ENCODE measurements around the gene FAM174B.

FAM174B gene

DNA sequence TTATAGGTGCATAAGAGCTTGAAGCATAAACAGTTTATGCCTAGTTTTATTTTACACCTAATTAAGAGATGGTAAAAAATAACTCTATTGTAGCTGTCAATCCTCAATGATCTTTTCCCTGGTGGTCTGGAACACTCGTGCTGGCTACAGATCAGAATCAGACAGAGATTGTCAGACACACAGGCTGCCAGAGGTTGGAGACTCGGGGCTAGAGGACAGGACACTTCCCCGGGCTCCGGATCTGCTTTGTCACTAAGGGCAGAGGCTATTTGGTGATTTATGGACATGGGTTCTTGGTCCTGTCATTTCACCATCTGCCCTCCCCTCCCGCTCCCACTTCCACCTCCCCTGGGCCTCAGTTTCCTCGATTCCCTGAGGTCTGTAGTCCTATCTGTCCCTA, 16.5 kb upstream of the FAM174B start:
- no peak overlapping the region for H3K4me3 ChIP-seq (replicated peaks; ENCODE audit: low read depth, low read length)
- DNase-seq (ENCODE audit: low read depth): no peak
- no peak for TF ChIP-seq CTCF (IDR thresholded peaks at IDR 0.05; ENCODE audit: low read length, missing control alignments)

DNA sequence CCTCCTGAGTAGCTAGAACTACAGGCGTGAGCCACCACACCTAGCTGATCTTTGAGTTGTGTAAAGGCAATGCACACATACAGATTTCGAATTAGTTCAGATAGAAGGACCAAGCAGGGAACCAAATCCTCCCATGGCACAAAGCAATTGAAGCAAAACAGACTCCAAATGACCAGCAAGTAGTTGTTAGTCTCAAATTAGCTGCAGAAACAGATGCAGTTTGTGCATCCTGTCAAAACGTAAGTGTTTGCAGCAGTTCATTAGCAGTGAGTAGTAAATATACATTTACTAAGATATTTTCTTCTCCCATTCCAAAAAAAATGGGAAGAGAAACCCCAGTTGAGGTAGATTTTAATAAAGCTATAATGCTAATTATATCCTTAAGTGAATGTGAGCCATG, 15.8 kb upstream of the FAM174B start:
- DNase-seq (ENCODE audit: low read depth): no peak
- H3K4me3 ChIP-seq (replicated peaks; ENCODE audit: low read depth, low read length): no peak overlapping the region
- TF ChIP-seq CTCF (IDR thresholded peaks at IDR 0.05; ENCODE audit: low read length, missing control alignments): no peak

GRCh38 chr15:92670621-92671020, 15.0 kb upstream of the FAM174B start:
- no peak for DNase-seq (ENCODE audit: low read depth)
- TF ChIP-seq CTCF (IDR thresholded peaks at IDR 0.05; ENCODE audit: low read length, missing control alignments): no peak
- no peak overlapping the region for H3K4me3 ChIP-seq (replicated peaks; ENCODE audit: low read depth, low read length)

GRCh38 chr15:92669432-92669831, 13.9 kb upstream of the FAM174B start:
- TF ChIP-seq CTCF (IDR thresholded peaks at IDR 0.05; ENCODE audit: low read length, missing control alignments): no peak
- H3K4me3 ChIP-seq (replicated peaks; ENCODE audit: low read depth, low read length): no peak overlapping the region
- DNase-seq (ENCODE audit: low read depth): no peak

DNA sequence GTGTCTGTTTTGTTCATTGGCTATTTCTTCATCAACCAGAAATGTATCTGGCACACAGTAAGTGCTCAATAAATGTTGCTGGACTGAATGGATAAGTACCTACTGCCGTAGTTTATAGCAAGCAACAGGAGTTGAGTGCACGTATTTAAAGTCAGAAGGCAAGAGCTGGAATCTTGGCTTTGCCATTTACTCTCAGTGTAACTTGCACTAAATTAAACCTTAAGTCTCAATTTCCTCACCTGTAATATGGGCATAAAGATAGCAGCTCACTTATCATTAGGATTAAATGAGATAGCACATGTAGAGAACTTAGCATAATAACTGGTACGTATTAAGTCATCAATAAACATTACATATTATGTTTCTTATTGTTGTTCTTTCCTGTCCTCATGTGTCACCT, 13.0 kb upstream of the FAM174B start:
- no peak for DNase-seq (ENCODE audit: low read depth)
- no peak for TF ChIP-seq CTCF (IDR thresholded peaks at IDR 0.05; ENCODE audit: low read length, missing control alignments)
- no peak overlapping the region for H3K4me3 ChIP-seq (replicated peaks; ENCODE audit: low read depth, low read length)

GRCh38 chr15:92667970-92668485, 12.5 kb upstream of the FAM174B start:
- TF ChIP-seq CTCF (IDR thresholded peaks at IDR 0.05; ENCODE audit: low read length, missing control alignments): no peak
- DNase-seq (ENCODE audit: low read depth): no peak
- H3K4me3 ChIP-seq (replicated peaks; ENCODE audit: low read depth, low read length): no peak overlapping the region

GRCh38 chr15:92667287-92667904, 11.8 kb upstream of the FAM174B start:
- no peak for TF ChIP-seq CTCF (IDR thresholded peaks at IDR 0.05; ENCODE audit: low read length, missing control alignments)
- no peak overlapping the region for H3K4me3 ChIP-seq (replicated peaks; ENCODE audit: low read depth, low read length)
- no peak for DNase-seq (ENCODE audit: low read depth)

All from fibroblast of pulmonary artery (primary cell).